GM18526 (cell line): ENCODE measurements around the gene HACD4.

ENCODE experiments used
- POLR2A ChIP-seq: IDR thresholded peaks from 3 replicates; pipeline ENCODE4 v1.6.1; 2011; ENCODE audit not compliant: insufficient read length; ENCODE audit errors: extremely low read depth

The HACD4 gene

DNA sequence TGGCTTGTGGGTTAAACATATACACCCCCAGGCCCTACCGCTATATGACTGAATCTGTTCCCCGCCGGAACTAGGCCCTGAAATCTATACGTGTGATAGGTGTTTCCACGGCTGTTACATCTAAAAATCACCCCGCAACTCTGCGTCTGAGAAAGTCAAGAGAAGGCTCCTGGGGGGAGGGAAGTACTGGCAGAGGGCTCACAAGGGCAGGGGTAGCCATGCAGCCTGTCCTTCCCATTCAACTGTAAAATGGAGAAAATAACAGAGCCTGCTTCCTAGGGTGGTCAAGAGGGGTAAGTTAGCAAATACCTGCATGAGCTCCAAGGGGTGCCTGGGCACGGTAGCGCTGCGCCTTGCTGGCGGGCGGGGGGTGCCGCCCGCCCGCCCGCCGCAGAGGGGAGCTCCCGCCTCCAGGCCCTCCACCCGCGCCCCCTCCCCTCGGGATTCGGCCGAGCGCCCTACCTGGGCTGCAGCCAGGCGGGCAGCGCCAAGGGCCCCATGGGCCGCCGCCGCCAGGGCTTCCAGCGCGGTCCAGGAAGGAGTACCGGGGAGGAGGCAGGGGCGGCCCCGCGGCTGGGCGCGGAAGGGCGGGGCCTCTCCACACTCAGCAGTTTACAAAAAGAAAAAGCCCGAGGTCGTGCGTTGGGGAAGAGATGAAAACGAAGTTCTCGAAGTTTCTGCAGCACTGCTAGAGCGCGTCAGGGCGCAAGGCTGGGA, at the start of gene HACD4:
Gene HACD4 (minus strand): TSS at position 550 of the 717 bp plus-strand sequence. CDS start 50 bp downstream, at position 500.
- peak; percentile 57 for TF ChIP-seq POLR2A

DNA sequence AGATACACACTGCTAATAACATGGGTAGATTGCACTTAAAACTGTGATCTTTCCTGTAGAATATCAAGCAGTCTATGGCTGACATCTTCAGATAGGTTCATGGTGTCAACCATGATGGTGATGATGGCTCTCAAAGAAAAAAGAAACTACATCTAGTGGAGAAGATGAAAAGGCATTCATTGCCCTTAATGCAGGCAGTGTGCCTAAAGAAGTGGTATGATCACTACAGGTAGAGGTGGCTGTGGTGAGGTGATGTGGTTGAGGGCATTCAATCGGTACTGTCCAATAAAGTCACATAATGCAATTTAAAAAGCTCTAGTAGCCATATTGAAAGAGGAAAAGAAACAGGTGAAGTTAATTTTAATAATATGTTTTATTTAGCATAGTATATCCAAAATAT, 49.4 kb upstream of the HACD4 start:
- TF ChIP-seq POLR2A: no peak

DNA sequence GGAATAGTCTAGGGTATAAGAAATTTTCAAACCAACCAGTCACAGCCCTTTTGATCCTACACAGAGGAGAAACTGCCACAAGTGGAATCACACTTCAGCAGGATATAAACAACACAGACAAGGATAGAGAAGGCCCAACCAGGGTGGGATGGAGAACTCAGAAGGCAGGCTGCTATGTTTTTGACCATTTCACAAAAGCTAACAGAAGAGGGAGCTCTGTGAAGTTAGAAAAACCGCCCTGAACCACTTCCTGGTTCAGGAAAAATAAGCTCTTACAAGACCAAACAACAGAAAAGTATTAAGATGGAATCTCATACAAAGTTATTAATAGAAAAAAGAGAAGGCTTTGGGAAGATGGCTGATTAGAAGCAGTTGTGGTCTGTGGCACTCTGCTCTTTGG, 47.3 kb upstream of the HACD4 start:
- no peak for TF ChIP-seq POLR2A

- no peak for TF ChIP-seq POLR2A
Observed at GRCh38 chr9:21077781-21078180, 46.3 kb upstream of the HACD4 start, which contains the start of gene IFNB1. Gene IFNB1, minus strand, starts transcription at chr9:21077942. Its CDS starts 73 bp downstream, at chr9:21077869.

DNA sequence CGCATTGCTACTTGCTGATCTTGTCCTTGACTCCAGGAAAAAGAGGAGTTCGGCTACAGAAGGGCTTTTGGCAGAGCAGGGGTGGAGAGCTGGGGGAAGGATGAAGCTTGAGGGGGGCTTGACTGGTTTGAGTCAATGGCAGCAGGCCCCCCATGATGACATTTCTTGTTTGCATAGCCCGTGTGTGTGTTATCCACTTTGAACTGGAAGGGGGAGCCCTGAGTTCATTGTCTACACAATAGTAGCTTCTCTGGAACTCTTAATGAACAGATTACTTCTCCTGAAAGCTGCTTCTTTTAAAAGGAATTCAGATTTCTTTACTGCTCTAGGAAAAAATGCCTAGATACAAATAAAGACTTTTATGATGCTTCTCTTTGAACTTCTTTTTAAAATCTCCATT, 44.0 kb upstream of the HACD4 start:
- TF ChIP-seq POLR2A: no peak

GRCh38 chr9:21070906-21071305, 39.5 kb upstream of the HACD4 start:
- TF ChIP-seq POLR2A: no peak

GRCh38 chr9:21070171-21070571, 38.7 kb upstream of the HACD4 start:
- TF ChIP-seq POLR2A: no peak

GRCh38 chr9:21060919-21061561, 29.6 kb upstream of the HACD4 start:
- no peak for TF ChIP-seq POLR2A

DNA sequence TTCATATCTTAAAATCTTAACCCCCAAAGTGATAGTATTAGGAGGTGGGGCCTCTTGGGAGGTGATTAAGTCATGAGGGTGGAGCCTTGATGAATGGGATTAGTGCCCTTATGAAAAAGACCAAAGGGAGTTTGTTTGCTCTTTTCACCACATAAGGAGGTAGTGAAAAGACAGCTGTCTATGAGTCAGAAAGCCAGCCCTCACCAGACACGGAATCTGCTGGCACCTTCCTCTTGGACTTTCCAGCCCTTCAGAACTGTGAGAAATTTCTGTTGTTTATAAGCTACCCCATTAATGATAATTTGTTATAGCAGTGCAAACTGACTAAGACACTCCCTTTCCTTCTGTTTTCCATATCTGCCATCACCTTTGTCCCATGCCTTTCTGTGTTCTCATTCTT, 25.5 kb upstream of the HACD4 start:
- no peak for TF ChIP-seq POLR2A

GRCh38 chr9:21053851-21054250, 22.4 kb upstream of the HACD4 start:
- no peak for TF ChIP-seq POLR2A

GRCh38 chr9:21047281-21047691, 15.8 kb upstream of the HACD4 start:
- no peak for TF ChIP-seq POLR2A

DNA sequence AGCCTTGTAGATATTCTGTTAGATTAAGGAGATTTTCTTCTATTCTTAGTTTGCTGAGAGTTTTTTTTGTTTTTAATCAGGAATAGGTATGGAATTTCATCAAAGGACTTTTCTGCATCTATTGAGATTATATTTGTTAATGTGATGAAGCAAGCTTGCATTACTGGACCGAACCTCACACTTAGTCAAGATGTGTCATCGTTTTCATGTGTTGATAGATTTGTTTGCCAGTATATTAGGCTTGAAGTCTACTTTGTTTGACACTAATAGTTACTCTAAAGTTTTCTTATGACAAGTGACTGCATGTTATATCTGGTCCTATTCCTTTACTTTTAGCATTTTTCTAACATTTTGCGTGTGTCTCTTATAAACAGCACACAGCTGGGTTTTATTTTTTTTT, 12.4 kb upstream of the HACD4 start:
- no peak for TF ChIP-seq POLR2A

- TF ChIP-seq POLR2A: no peak
Observed at GRCh38 chr9:21042466-21042865, 11.0 kb upstream of the HACD4 start.

- TF ChIP-seq POLR2A: no peak
Observed at GRCh38 chr9:21039302-21039701, 7.9 kb upstream of the HACD4 start.

- no peak for TF ChIP-seq POLR2A
Observed at GRCh38 chr9:21037278-21037677, 5.8 kb upstream of the HACD4 start.

DNA sequence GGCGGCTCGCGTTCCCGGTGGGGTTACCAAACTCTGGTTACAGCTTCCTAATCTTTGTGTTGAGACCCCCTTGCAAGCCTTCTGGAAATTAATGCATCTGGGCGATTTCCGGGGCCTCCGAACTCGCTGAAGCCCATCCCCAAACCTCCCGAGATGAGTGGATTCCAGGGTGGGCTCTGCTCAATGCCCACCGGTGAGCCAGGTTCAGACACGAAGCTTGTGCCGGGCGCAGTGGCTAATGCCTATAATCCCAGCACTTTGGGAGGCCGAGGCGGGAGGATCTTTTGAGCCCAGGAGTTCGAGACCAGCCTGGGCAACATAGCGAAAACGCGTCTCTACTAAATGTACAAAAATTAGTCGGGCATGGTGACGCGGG, 356 bp upstream of the HACD4 start:
- TF ChIP-seq POLR2A: no peak
